IgD-negative memory B cell (primary cell): ENCODE data around the gene FOXC2. TPM values are rescaled to one million over a fixed set of nuclear protein-coding genes. Genes with fewer than 3 reads are reported as not detected.

Experiments
- H3K27ac Mint-ChIP-seq, 3 donors: one replicate each; pipeline ENCODE4 v1.8.0; 2020 to 2022; ENCODE audit warnings: mild to moderate bottlenecking in 3 of 3, mixed read lengths in 3 of 3, moderate library complexity in 1 of 3
- H3K27me3 Mint-ChIP-seq: one replicate; pipeline ENCODE4 v1.8.0; 2021; ENCODE audit warnings: mixed read lengths
- H3K36me3 Mint-ChIP-seq: one replicate; pipeline ENCODE4 v1.8.0; 2020; ENCODE audit warnings: mild to moderate bottlenecking, mixed read lengths
- H3K4me1 Mint-ChIP-seq, 3 donors: one replicate each; pipeline ENCODE4 v1.8.0; 2020 to 2022; ENCODE audit warnings: mixed read lengths in 3 of 3, mild to moderate bottlenecking in 1 of 3
- H3K4me3 Mint-ChIP-seq, 4 donors: one replicate each; pipeline ENCODE4 v1.8.0; 2020 to 2022; ENCODE audit warnings: mild to moderate bottlenecking in 4 of 4, mixed read lengths in 4 of 4, moderate library complexity in 3 of 4
- H3K9me3 Mint-ChIP-seq, 3 donors: one replicate each; pipeline ENCODE4 v1.8.0; 2020 to 2021; ENCODE audit warnings: mixed read lengths in 3 of 3, mild to moderate bottlenecking in 1 of 3
- polyA plus RNA-seq: library from polyadenylated mRNA; unstranded; fragments of 300-500 nt; fragmentation: Illumina TruSeq; gene quantifications from one replicate; pipeline ENCODE4 v1.2.3, GENCODE V29; 2021

FOXC2 gene
- polyA plus RNA-seq, 1 donor from 2014 or later = not detected

- Mint-ChIP-seq H3K9me3 (peaks cover 0 to 2% (median 0%) of the 10 kb centered on the region in 3 donors), H3K36me3 (no peaks in the 10 kb centered on the region), H3K27me3 (peaks cover 48% of the 10 kb centered on the region), H3K4me1 (peaks cover 0 to 3% (median 0%) of the 10 kb centered on the region in 3 donors), H3K27ac (peak overlapping the region in 2 of 3 donors; percentile 49 to 78), H3K4me3 (peak overlapping the region in 3 of 4 donors; percentile 12 to 71 (median 66))
Observed at GRCh38 chr16:86570558-86571529, 4.2 kb downstream of the FOXC2 start.

- peaks cover 0 to 2% (median 0%) of the 10 kb centered on the region in 3 donors for H3K9me3 Mint-ChIP-seq
- peaks cover 2 to 3% (median 3%) of the 10 kb centered on the region in 3 donors for H3K4me1 Mint-ChIP-seq
- peaks cover 50% of the 10 kb centered on the region for H3K27me3 Mint-ChIP-seq
- peak overlapping the region in 2 of 3 donors; percentile 49 to 78 for H3K27ac Mint-ChIP-seq
- peak overlapping the region in 1 of 4 donors; percentile 12 for H3K4me3 Mint-ChIP-seq
- H3K36me3 Mint-ChIP-seq = no peaks in the 10 kb centered on the region
Observed at GRCh38 chr16:86571530-86571915, 4.9 kb downstream of the FOXC2 start.

GRCh38 chr16:86572041-86572521, 5.5 kb downstream of the FOXC2 start:
- no peak overlapping the region for H3K27ac Mint-ChIP-seq
- peaks cover 2 to 3% (median 3%) of the 10 kb centered on the region in 3 donors for H3K4me1 Mint-ChIP-seq
- H3K36me3 Mint-ChIP-seq = no peaks in the 10 kb centered on the region
- H3K27me3 Mint-ChIP-seq = peaks cover 53% of the 10 kb centered on the region
- peaks cover 0 to 2% (median 0%) of the 10 kb centered on the region in 3 donors for H3K9me3 Mint-ChIP-seq
- no peak overlapping the region for H3K4me3 Mint-ChIP-seq

GRCh38 chr16:86572606-86573005, 6.0 kb downstream of the FOXC2 start:
- H3K4me1 Mint-ChIP-seq = peaks cover 2 to 3% (median 3%) of the 10 kb centered on the region in 3 donors
- H3K9me3 Mint-ChIP-seq = peaks cover 0 to 2% (median 0%) of the 10 kb centered on the region in 3 donors
- peaks cover 53% of the 10 kb centered on the region for H3K27me3 Mint-ChIP-seq
- no peak overlapping the region for H3K27ac Mint-ChIP-seq
- no peak overlapping the region for H3K4me3 Mint-ChIP-seq
- no peaks in the 10 kb centered on the region for H3K36me3 Mint-ChIP-seq

- Mint-ChIP-seq H3K27me3 (peaks cover 58% of the 10 kb centered on the region), H3K9me3 (peaks cover 0 to 2% (median 0%) of the 10 kb centered on the region in 3 donors), H3K4me3 (no peak overlapping the region), H3K4me1 (peaks cover 3% of the 10 kb centered on the region in 3 donors), H3K27ac (peak overlapping the region in 1 of 3 donors; percentile 45), H3K36me3 (no peaks in the 10 kb centered on the region)
Observed at GRCh38 chr16:86573215-86573614, 6.6 kb downstream of the FOXC2 start.

- Mint-ChIP-seq H3K4me1 (peaks cover 3 to 5% (median 3%) of the 10 kb centered on the region in 3 donors), H3K4me3 (peak overlapping the region in 1 of 4 donors; percentile 1), H3K27me3 (peaks cover 55% of the 10 kb centered on the region), H3K9me3 (peaks cover 0 to 2% (median 0%) of the 10 kb centered on the region in 3 donors), H3K36me3 (no peaks in the 10 kb centered on the region), H3K27ac (peak overlapping the region in 1 of 3 donors; percentile 45)
Observed at GRCh38 chr16:86573646-86574508, 7.2 kb downstream of the FOXC2 start.

GRCh38 chr16:86574646-86575045, 8.0 kb downstream of the FOXC2 start:
- H3K9me3 Mint-ChIP-seq = peaks cover 0 to 2% (median 0%) of the 10 kb centered on the region in 3 donors
- peaks cover 50% of the 10 kb centered on the region for H3K27me3 Mint-ChIP-seq
- no peak overlapping the region for H3K4me3 Mint-ChIP-seq
- H3K36me3 Mint-ChIP-seq = no peaks in the 10 kb centered on the region
- H3K27ac Mint-ChIP-seq = peak overlapping the region in 1 of 3 donors; percentile 14
- peaks cover 3 to 5% (median 3%) of the 10 kb centered on the region in 3 donors for H3K4me1 Mint-ChIP-seq

GRCh38 chr16:86575095-86575685, 8.6 kb downstream of the FOXC2 start:
- H3K36me3 Mint-ChIP-seq = no peaks in the 10 kb centered on the region
- H3K9me3 Mint-ChIP-seq = peaks cover 0 to 2% (median 0%) of the 10 kb centered on the region in 3 donors
- peak overlapping the region in 3 of 4 donors; percentile 13 to 89 (median 75) for H3K4me3 Mint-ChIP-seq
- H3K27me3 Mint-ChIP-seq = peaks cover 50% of the 10 kb centered on the region
- H3K27ac Mint-ChIP-seq = no peak overlapping the region
- H3K4me1 Mint-ChIP-seq = peaks cover 3 to 5% (median 3%) of the 10 kb centered on the region in 3 donors

GRCh38 chr16:86575754-86576557, 9.3 kb downstream of the FOXC2 start:
- Mint-ChIP-seq H3K4me1 (peaks cover 0 to 5% (median 3%) of the 10 kb centered on the region in 3 donors), H3K27ac (peak overlapping the region in 2 of 3 donors; percentile 40 to 67), H3K9me3 (no peaks in the 10 kb centered on the region), H3K4me3 (peak overlapping the region; percentile 13 to 89 (median 78)), H3K27me3 (peaks cover 50% of the 10 kb centered on the region), H3K36me3 (no peaks in the 10 kb centered on the region)

- Mint-ChIP-seq H3K4me3 (peak overlapping the region; percentile 13 to 89 (median 69)), H3K27me3 (peaks cover 56% of the 10 kb centered on the region), H3K4me1 (peaks cover 0 to 5% (median 3%) of the 10 kb centered on the region in 3 donors), H3K9me3 (no peaks in the 10 kb centered on the region), H3K27ac (peak overlapping the region in 1 of 3 donors; percentile 40), H3K36me3 (no peaks in the 10 kb centered on the region)
Observed at GRCh38 chr16:86576591-86577313, 10.1 kb downstream of the FOXC2 start.

GRCh38 chr16:86577314-86577971, 10.8 kb downstream of the FOXC2 start:
- H3K27me3 Mint-ChIP-seq = peaks cover 57% of the 10 kb centered on the region
- no peak overlapping the region for H3K27ac Mint-ChIP-seq
- H3K9me3 Mint-ChIP-seq = no peaks in the 10 kb centered on the region
- no peaks in the 10 kb centered on the region for H3K36me3 Mint-ChIP-seq
- H3K4me1 Mint-ChIP-seq = peaks cover 0 to 5% (median 3%) of the 10 kb centered on the region in 3 donors
- H3K4me3 Mint-ChIP-seq = peak overlapping the region in 1 of 4 donors; percentile 71

- no peaks in the 10 kb centered on the region for H3K36me3 Mint-ChIP-seq
- peak within 1 kb of the TSS in 1 of 3 donors; percentile 26 for H3K27ac Mint-ChIP-seq
- peaks cover 53% of the 10 kb centered on the region for H3K27me3 Mint-ChIP-seq
- no peaks in the 10 kb centered on the region for H3K9me3 Mint-ChIP-seq
- peak within 1 kb of the TSS in 2 of 4 donors; percentile 24 to 71 for H3K4me3 Mint-ChIP-seq
- H3K4me1 Mint-ChIP-seq = peaks cover 0 to 5% (median 3%) of the 10 kb centered on the region in 3 donors
Observed at GRCh38 chr16:86578061-86578599, 11.5 kb downstream of the FOXC2 start, which contains the start of gene FOXL1. TSS of gene FOXL1 (plus strand) at chr16:86578549. CDS start at chr16:86578724, 175 bp downstream.
